Neural progenitor cell (in vitro differentiated cells): Measurements from ENCODE around the gene MYL10.

ENCODE experiments used
- EZH2 ChIP-seq: fragments of 200-600 bp; sonication (generic); IDR thresholded peaks from 2 replicates; pipeline ENCODE4 v1.6.1; 2017; ENCODE audit warnings: antibody characterized with exemption, mild to moderate bottlenecking, moderate library complexity
- TF ChIP-seq, protein P1 (sequence below): fragments of 200-600 bp; sonication (generic); IDR thresholded peaks from 2 replicates; pipeline ENCODE4 v1.5.1; 2017; ENCODE audit warnings: antibody characterized with exemption, mild to moderate bottlenecking

DNA sequence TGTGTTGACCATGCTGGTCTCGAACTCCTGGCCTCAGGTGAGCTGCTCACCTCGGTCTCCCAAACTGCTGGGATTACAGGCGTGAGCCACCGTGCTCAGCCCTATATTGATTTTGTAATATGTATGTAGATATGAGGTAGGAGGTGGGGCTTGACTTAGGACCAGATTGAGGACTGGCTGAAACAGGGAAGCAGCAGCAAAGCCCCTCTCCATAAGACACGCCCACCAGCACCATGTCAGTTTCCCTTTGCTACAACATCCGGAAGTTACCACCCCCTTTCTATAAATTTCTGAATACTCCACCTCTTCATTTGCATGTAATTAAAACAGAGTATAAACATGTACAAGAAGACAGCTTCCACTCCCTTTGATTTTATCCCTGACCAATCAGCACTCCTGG is 47.9 kb upstream of the MYL10 start:
- TF ChIP-seq EZH2: no peak
- TF ChIP-seq, protein P1, sequence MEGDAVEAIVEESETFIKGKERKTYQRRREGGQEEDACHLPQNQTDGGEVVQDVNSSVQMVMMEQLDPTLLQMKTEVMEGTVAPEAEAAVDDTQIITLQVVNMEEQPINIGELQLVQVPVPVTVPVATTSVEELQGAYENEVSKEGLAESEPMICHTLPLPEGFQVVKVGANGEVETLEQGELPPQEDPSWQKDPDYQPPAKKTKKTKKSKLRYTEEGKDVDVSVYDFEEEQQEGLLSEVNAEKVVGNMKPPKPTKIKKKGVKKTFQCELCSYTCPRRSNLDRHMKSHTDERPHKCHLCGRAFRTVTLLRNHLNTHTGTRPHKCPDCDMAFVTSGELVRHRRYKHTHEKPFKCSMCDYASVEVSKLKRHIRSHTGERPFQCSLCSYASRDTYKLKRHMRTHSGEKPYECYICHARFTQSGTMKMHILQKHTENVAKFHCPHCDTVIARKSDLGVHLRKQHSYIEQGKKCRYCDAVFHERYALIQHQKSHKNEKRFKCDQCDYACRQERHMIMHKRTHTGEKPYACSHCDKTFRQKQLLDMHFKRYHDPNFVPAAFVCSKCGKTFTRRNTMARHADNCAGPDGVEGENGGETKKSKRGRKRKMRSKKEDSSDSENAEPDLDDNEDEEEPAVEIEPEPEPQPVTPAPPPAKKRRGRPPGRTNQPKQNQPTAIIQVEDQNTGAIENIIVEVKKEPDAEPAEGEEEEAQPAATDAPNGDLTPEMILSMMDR: no peak
